Measurements from ENCODE around the gene SLC19A1.

DNA sequence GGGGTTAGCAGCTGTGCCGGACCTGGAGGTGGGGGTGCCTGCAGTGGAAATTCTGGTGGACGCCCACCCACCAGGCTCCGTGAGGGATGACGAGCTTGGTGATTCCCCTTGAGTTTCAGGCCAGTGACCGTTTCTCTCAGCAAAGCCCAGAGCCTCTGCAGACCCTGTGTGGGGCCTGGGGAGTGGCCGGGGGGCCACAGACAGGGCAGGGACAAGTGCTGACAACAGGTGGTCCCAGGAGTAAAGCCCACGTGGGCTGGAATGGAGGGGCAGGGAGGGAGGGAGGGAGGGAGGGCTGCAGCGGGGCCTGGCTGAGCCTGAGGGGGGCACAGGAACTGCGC is 84.4 kb downstream of the SLC19A1 start:
- TF ChIP-seq, protein P1, sequence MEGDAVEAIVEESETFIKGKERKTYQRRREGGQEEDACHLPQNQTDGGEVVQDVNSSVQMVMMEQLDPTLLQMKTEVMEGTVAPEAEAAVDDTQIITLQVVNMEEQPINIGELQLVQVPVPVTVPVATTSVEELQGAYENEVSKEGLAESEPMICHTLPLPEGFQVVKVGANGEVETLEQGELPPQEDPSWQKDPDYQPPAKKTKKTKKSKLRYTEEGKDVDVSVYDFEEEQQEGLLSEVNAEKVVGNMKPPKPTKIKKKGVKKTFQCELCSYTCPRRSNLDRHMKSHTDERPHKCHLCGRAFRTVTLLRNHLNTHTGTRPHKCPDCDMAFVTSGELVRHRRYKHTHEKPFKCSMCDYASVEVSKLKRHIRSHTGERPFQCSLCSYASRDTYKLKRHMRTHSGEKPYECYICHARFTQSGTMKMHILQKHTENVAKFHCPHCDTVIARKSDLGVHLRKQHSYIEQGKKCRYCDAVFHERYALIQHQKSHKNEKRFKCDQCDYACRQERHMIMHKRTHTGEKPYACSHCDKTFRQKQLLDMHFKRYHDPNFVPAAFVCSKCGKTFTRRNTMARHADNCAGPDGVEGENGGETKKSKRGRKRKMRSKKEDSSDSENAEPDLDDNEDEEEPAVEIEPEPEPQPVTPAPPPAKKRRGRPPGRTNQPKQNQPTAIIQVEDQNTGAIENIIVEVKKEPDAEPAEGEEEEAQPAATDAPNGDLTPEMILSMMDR (conservative IDR thresholded peaks at IDR 0.05): no peak
- TF ChIP-seq EZH2 (IDR thresholded peaks at IDR 0.05; ENCODE audit: low read depth): no peak

Data from PC-9 (cell line).